ENCODE results near the gene GPR26.

GPR26 gene

GRCh38 chr10:123666318-123667236 lies at the start of gene GPR26:
GPR26 (plus strand) TSS chr10:123666355; CDS start chr10:123666408, 53 bp downstream.
- no peak for FAIRE-seq
- no peak for DNase-seq (ENCODE audit: extremely low spot score, insufficient read length, low read depth)

- FAIRE-seq (no peak), DNase-seq (ENCODE audit: extremely low spot score, insufficient read length, low read depth) (no peak)
Measured at GRCh38 chr10:123618224-123618623, 47.9 kb upstream of the GPR26 start.

- DNase-seq (ENCODE audit: extremely low spot score, insufficient read length, low read depth) (no peak), FAIRE-seq (no peak)
Measured at GRCh38 chr10:123619067-123619855, 46.9 kb upstream of the GPR26 start.

GRCh38 chr10:123620621-123621020 lies 45.5 kb upstream of the GPR26 start:
- FAIRE-seq (no peak), DNase-seq (ENCODE audit: extremely low spot score, insufficient read length, low read depth) (no peak)

- no peak for DNase-seq (ENCODE audit: extremely low spot score, insufficient read length, low read depth)
- FAIRE-seq: no peak
Measured at GRCh38 chr10:123621492-123621891, 44.7 kb upstream of the GPR26 start.

- DNase-seq (ENCODE audit: extremely low spot score, insufficient read length, low read depth) (no peak), FAIRE-seq (no peak)
Measured at GRCh38 chr10:123621916-123622315, 44.2 kb upstream of the GPR26 start.

- no peak for FAIRE-seq
- DNase-seq (ENCODE audit: extremely low spot score, insufficient read length, low read depth): no peak
Measured at GRCh38 chr10:123622381-123622780, 43.8 kb upstream of the GPR26 start.

GRCh38 chr10:123624086-123624485 lies 42.1 kb upstream of the GPR26 start:
- DNase-seq (ENCODE audit: extremely low spot score, insufficient read length, low read depth): no peak
- FAIRE-seq: no peak

- FAIRE-seq (no peak), DNase-seq (ENCODE audit: extremely low spot score, insufficient read length, low read depth) (no peak)
Measured at GRCh38 chr10:123633106-123633505, 33.0 kb upstream of the GPR26 start.

- DNase-seq (ENCODE audit: extremely low spot score, insufficient read length, low read depth) (no peak), FAIRE-seq (no peak)
Measured at GRCh38 chr10:123633636-123634035, 32.5 kb upstream of the GPR26 start.

GRCh38 chr10:123634221-123634620 lies 31.9 kb upstream of the GPR26 start:
- DNase-seq (ENCODE audit: extremely low spot score, insufficient read length, low read depth) (no peak), FAIRE-seq (no peak)

GRCh38 chr10:123635131-123635530 lies 31.0 kb upstream of the GPR26 start:
- FAIRE-seq: no peak

GRCh38 chr10:123635745-123636144 lies 30.4 kb upstream of the GPR26 start:
- FAIRE-seq: no peak

More at GRCh38 chr10:123635131-123635530, 31.0 kb upstream of the GPR26 start:
- DNase-seq (ENCODE audit: extremely low spot score, insufficient read length, low read depth): no peak

GRCh38 chr10:123636598-123637325 lies 29.4 kb upstream of the GPR26 start:
- DNase-seq (ENCODE audit: extremely low spot score, insufficient read length, low read depth): no peak
- no peak for FAIRE-seq

More at GRCh38 chr10:123635745-123636144, 30.4 kb upstream of the GPR26 start:
- DNase-seq (ENCODE audit: extremely low spot score, insufficient read length, low read depth): no peak

- DNase-seq (ENCODE audit: extremely low spot score, insufficient read length, low read depth) (no peak), FAIRE-seq (no peak)
Measured at GRCh38 chr10:123637326-123637880, 28.8 kb upstream of the GPR26 start.

- FAIRE-seq: no peak
Measured at GRCh38 chr10:123639131-123639530, 27.0 kb upstream of the GPR26 start.

GRCh38 chr10:123640016-123640535 lies 26.1 kb upstream of the GPR26 start:
- FAIRE-seq: no peak
- no peak for DNase-seq (ENCODE audit: extremely low spot score, insufficient read length, low read depth)

More at GRCh38 chr10:123639131-123639530, 27.0 kb upstream of the GPR26 start:
- no peak for DNase-seq (ENCODE audit: extremely low spot score, insufficient read length, low read depth)

GRCh38 chr10:123642293-123642692 lies 23.9 kb upstream of the GPR26 start:
- DNase-seq (ENCODE audit: extremely low spot score, insufficient read length, low read depth) (no peak), FAIRE-seq (no peak)

GRCh38 chr10:123642697-123643096 lies 23.5 kb upstream of the GPR26 start:
- DNase-seq (ENCODE audit: extremely low spot score, insufficient read length, low read depth): no peak
- FAIRE-seq: no peak

GRCh38 chr10:123643315-123643714 lies 22.8 kb upstream of the GPR26 start:
- DNase-seq (ENCODE audit: extremely low spot score, insufficient read length, low read depth): no peak
- FAIRE-seq: no peak
